ENCODE results near the gene CDK1.

DNA sequence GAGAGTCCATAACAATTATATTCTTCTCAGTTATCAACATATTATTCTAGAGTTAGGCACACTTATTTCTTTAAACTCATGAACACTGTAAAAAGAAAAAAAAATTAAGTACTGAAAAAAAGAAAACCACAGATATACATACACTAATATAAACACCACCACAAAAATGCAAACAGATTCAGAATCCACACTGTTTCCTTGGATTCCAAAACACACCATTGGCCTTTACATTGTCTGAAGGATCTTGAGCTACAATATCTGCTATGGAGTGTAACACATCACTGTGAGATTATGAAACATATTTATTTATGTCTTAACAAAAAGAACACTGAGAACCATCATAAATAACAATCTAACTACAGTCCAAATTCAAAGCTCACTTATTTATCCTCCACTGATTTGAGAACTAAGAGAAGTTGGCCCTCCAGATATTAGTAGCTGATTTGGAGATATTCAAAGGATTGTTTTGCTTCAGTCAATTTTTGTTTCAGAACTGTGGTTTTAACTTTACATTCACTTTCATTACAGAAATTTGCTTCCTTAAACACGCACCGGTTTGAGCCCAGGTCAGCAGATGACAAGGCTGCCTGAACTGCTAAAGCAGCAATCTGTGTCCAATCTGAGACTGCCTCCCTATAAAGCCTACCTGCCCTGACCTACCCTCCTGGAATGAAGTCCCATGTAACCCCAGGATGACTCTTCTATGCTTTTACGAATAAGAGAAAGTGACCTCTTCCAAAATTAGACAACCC lies 47.0 kb upstream of the CDK1 start:
- TF ChIP-seq FOXM1 (IDR thresholded peaks at IDR 0.05; ENCODE audit: borderline replicate concordance) (no peak), SUZ12 (IDR thresholded peaks at IDR 0.05) (no peak)
